ENCODE results near the gene VEPH1. TPM values are rescaled to one million over a fixed set of nuclear protein-coding genes. Genes with fewer than 3 reads are reported as not detected.
A peak's percentile ranks its signal among the peaks of the same experiment; 100 is the strongest.

VEPH1 gene
- total RNA-seq, 1 donor from 2014 or later, result 6.4 TPM

DNA sequence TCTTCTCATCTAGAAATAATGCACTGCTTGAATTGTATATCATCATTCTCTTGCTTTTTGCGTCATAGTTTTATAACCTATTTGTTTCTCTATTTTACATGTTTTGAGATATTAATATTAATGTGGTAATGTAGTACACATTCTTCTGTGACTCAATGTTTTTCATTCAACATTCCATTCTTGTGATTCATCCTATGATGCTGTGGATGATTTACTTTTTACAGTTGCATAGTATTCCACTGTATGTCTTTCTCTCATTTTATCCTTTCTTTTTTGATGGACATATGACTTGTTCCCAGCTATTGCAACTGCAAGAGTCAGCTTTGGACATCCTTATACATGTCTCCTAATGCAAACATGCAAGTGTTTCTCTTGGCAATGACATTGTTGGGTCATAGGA lies 20.6 kb upstream of the VEPH1 start:
- no peak for DNase-seq

GRCh38 chr3:157522648-157523047 lies 19.4 kb upstream of the VEPH1 start:
- no peak for DNase-seq

DNA sequence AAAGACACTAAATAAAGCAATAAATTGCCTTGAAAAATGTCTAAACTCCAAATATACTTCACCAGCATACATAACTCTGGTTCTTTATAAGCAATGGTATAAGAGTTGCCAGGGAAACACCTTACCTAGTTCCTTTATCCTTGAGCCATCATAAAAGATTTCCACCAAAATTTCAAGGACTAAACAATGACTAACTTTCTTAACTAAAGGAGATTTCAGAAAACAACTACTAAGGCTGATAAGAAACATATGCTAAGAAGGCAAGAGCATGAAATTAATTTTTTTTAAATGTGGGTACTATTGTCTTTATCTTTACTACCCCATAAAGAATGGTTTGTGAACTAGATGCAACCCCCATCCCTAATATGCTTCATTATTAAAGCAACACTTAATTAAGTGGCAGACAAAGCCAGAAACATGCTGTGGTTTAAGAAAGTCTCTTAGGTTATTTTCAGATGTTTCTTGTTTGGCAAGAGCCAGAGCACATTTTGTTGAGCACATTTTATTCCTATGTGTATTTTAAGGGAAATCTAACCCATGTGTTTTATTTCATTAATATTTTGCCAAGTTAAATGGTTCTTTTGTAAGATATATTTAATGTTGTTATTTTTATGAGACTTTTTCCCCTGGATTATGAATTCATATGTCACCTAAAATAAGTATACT lies 17.4 kb upstream of the VEPH1 start:
- DNase-seq, result peak; percentile 44

GRCh38 chr3:157518881-157519280 lies 15.7 kb upstream of the VEPH1 start:
- DNase-seq, result no peak

- DNase-seq, result no peak
These were observed 13.7 kb upstream of the VEPH1 start for GRCh38 chr3:157516928-157517327.

GRCh38 chr3:157515398-157515797 lies 12.2 kb upstream of the VEPH1 start:
- DNase-seq, result no peak

DNA sequence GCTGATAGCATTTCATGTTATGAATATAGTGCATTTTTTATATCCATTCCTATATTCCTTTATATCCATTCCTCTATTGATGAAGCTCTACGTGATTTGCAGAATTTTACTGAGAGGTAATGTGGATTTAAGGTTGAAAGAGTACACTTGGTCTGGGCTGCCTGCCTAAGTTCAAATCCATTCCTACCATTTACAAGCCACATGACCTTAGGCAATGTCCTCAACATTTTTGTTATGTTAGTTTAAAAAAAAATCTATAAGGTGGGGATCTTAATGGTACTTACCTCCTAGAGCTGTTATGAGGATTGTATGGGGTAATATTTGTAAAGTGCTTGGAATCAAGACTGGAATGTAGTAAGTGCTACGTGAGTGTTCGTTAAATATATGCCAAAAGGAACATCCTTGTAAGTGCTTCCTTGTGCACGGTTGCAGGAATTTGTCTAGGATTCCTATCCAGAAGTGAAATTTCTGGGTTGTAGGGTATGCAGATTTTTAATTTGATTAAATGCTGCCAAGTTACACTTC lies 11.2 kb upstream of the VEPH1 start:
- no peak for DNase-seq

- no peak for DNase-seq
These were observed 10.4 kb upstream of the VEPH1 start for GRCh38 chr3:157513585-157513984.

- no peak for DNase-seq
These were observed 9.3 kb upstream of the VEPH1 start for GRCh38 chr3:157512534-157512933.

GRCh38 chr3:157508461-157508860 lies 5.2 kb upstream of the VEPH1 start:
- DNase-seq, result no peak

DNA sequence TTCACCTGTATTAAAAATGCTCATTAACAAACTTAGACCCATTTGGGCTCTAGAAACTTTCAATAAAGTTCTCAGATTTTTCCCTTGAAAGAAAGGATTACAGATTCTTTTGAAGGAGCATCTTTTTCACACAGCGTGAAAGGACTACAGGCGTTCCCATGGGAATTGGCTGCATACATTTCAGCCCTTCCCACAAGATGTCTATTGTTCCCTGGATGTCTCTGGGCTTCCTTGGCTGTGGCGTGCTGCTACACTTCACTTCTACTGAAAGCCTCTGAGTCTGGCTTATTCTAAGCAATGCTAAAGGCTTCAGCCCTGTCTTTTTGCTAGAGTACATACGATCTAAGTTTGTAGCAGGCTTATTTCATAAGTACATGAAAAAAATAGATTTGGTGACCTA lies 1.4 kb downstream of the VEPH1 start:
- no peak for DNase-seq

DNA sequence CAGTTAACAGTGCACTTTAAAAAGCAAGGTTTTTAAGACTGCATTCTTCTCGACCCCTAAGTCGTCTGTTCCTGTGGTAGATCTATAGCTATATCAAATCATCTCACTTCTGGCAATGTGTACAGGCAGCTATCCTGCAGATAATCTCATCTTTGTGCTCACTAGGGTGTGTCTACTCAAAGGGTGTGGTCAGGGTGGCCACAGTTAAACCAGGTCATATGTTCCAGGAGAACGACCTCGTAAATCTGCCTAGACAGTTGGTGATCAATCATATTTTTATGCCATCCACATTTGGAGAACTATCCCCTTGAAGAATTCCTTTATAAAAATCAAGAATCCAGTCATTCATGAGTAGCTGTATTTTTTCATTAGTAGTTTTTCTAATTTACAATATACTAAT lies 3.0 kb downstream of the VEPH1 start:
- DNase-seq, result no peak

GRCh38 chr3:157499342-157499963 lies 3.8 kb downstream of the VEPH1 start:
- no peak for DNase-seq

GRCh38 chr3:157498371-157498770 lies 4.8 kb downstream of the VEPH1 start:
- no peak for DNase-seq

DNA sequence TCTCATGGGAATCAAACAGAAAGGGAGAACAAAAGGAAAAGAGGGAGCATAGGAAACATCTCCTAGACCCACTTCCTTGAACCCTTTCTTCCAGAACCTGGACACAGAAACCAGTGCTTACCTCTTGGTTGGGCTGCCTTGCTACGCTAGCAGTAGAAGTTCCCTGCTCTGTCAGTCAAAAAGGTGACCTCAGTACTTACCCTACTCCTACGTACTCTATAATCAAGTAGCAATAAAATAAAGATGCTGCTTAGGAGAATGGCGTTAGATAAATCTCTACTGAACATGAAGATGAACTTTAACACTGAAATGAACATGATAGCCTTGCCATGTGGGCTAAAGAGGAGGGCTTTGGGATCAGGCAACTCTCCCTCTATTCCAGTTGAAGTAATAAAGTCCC lies 7.4 kb downstream of the VEPH1 start:
- no peak for DNase-seq

- DNase-seq, result no peak
These were observed 8.5 kb downstream of the VEPH1 start for GRCh38 chr3:157494581-157495281.

DNA sequence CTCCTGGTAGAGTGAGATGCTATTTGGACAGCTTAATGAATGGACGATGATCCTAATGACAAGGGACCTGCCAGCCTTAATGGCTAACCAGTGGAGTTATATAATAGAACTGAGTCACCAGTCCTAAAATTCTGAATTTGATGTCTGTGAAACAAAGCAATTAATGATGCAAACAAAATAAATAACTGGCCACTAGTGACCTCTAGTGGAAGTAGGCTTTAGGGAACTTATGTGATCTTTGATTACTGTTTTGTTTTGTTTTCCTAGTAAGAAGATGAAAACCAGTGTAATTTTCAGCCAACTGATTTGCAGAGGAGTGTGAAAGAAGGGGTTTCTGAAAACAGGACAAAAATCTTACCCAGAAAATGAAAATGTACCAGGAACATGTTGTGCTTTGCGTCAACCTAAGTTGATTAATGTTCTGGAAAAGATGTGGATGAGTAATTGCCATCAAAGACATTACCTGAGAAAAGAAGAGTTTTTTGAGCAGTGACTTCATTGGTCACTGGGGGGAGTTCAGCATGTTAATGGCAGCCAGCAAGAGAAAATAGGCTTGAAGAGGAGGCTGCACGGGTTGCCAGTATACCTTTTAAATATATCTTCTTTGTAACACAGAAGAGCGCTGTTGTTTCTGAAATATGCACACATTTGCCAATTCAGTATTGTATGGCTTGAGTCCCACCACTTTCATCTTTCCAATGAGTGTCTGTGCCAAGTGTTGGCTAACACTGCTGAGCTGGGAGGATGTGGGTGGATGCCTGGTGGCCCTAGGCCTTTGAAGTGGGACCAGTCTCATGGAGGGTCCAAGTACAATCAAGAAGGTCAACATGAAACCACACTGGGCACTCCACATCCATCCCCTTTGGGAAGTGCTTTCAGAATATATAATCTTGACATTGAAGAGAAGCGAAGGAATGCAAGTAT lies 9.3 kb downstream of the VEPH1 start:
- peak; percentile 30 for DNase-seq

DNA sequence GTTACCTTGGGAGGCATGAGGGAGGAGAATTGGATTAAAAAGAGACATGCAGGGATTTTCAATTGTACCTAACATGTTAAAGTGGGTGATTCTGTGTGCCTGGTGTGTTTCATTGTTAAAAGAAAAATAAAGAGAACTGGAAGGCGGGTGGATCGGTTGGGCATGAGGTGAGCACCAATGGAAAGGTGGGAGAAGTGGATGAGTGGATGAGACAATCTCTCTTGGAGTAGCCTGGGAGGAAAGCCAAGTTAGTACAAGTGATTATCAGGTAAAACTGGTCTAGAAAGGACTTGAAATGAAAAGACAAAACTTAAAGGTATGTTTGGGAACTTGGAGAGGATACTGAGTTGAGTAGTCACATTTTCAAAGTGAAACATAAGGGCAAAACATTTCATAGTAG lies 12.1 kb downstream of the VEPH1 start:
- DNase-seq, result no peak

- no peak for DNase-seq
These were observed 15.1 kb downstream of the VEPH1 start for GRCh38 chr3:157488144-157488543.

DNA sequence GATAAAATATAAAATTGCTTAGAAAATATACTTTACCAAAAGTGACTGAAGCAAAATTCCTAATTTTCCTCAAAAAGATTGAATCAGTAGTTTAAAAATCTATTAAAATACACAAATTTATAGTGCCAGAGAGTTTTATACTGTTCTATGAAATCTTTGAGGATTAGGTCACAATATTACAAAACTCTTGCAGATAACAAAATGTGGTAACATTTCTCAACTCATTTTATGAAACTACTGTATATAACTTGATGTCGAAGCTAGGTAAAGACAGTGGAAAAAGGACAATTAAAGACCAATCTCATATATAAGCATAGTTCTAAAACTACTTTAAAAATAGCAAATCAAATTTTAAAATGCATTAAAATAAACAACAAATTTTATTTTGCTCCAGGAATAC lies 15.9 kb downstream of the VEPH1 start:
- no peak for DNase-seq

DNA sequence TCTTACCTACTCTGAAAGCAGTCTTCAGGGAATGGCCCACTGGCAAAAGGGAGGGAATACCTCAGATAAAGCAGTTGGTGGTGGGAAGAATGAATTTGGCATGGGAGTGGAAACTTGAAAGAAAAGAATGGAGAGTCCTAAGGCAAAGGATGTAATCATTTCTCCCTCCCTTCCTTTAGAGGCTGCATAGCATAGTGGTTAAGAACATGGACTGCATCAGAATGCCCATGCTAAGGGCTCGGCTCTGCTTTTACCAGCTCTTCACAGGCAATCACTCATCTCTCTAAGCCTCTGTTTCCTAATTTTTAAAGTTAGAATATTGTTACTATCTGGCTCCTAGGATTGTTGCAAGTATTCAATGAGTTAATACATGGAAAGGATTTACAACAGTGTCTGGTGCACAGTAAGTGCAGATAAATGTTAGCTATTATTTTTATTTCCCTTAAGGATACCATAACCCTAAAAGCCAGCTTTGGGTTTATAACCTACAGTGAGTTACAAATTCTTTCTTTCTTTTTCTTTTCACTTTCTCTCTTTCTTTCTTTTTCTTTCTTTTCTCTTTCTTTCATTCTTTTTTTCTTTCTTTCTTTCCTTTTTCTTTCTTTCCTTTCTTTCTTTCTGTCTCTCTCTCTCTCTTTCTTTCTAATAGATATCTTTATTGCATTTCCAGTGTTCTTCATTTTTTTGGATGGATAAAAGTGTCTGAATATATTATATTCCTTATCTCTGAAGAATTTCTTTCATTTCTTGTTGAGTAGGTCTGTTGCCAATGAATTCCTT lies 23.6 kb downstream of the VEPH1 start:
- no peak for DNase-seq

GRCh38 chr3:157477441-157477840 lies 25.8 kb downstream of the VEPH1 start:
- DNase-seq, result no peak

Measured in skin of body (tissue), 2 donors.